WTC11 (cell line): ENCODE measurements around the gene SIM2.

Experiments
- JUN ChIP-seq: sonication (generic); formaldehyde crosslinking; IDR thresholded peaks from 2 replicates; pipeline ENCODE4 v1.8.0; 2023; ENCODE audit warnings: mild to moderate bottlenecking, missing genetic modification reagents
- NFE2L1 ChIP-seq: sonication (generic); formaldehyde crosslinking; IDR thresholded peaks from 2 replicates; pipeline ENCODE4 v1.8.1; 2023; ENCODE audit warnings: missing genetic modification reagents
- NFYB ChIP-seq: sonication (generic); formaldehyde crosslinking; conservative IDR thresholded peaks from 2 replicates; pipeline ENCODE4 v1.8.0; 2022; ENCODE audit warnings: low read depth, missing genetic modification reagents
- NR1H2 ChIP-seq: sonication (generic); formaldehyde crosslinking; IDR thresholded peaks from 2 replicates; pipeline ENCODE4 v1.9.0; 2021; ENCODE audit warnings: mild to moderate bottlenecking, moderate library complexity, missing genetic modification reagents
- ZNF121 ChIP-seq: sonication (generic); formaldehyde crosslinking; IDR thresholded peaks from 2 replicates; pipeline ENCODE4 v1.8.0; 2023; ENCODE audit warnings: missing genetic modification reagents
- TF ChIP-seq, protein P1 (sequence below): fragments of 200-600 bp; IDR thresholded peaks from 2 replicates; pipeline ENCODE4 v1.8.0; 2022; ENCODE audit warnings: antibody characterized with exemption
- TF ChIP-seq, protein P2 (sequence below): sonication (generic); formaldehyde crosslinking; conservative IDR thresholded peaks from 2 replicates; pipeline ENCODE4 v1.8.1; 2022; ENCODE audit warnings: mild to moderate bottlenecking, missing genetic modification reagents

DNA sequence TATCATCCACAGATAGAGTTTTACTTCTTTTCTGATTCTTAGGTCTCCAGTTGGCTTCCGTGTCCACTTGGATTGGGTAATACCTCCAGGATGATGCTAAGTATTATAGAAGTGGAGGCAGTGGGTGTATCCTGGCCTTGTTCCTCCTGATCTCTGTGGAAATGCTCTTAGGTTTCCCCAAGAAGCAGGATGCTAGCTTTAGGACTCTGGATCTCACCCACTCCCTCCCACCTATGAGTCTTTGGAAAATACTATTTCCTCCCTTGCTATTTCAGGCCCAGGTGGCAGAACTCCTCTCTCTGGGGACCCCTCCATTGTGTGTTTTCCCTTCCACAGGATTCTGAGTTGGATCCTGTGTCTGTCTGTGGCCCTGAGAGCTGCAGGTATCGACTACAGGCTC is 86.7 kb downstream of the SIM2 start:
- TF ChIP-seq, protein P1, sequence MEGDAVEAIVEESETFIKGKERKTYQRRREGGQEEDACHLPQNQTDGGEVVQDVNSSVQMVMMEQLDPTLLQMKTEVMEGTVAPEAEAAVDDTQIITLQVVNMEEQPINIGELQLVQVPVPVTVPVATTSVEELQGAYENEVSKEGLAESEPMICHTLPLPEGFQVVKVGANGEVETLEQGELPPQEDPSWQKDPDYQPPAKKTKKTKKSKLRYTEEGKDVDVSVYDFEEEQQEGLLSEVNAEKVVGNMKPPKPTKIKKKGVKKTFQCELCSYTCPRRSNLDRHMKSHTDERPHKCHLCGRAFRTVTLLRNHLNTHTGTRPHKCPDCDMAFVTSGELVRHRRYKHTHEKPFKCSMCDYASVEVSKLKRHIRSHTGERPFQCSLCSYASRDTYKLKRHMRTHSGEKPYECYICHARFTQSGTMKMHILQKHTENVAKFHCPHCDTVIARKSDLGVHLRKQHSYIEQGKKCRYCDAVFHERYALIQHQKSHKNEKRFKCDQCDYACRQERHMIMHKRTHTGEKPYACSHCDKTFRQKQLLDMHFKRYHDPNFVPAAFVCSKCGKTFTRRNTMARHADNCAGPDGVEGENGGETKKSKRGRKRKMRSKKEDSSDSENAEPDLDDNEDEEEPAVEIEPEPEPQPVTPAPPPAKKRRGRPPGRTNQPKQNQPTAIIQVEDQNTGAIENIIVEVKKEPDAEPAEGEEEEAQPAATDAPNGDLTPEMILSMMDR: no peak
- no peak for TF ChIP-seq NFE2L1 (CRISPR knock-in tag)
- TF ChIP-seq, protein P2, sequence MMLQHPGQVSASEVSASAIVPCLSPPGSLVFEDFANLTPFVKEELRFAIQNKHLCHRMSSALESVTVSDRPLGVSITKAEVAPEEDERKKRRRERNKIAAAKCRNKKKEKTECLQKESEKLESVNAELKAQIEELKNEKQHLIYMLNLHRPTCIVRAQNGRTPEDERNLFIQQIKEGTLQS: no peak
- TF ChIP-seq ZNF121 (CRISPR knock-in tag): no peak
- no peak for TF ChIP-seq NR1H2
- TF ChIP-seq JUN (CRISPR knock-in tag): no peak
- TF ChIP-seq NFYB (CRISPR knock-in tag): no peak
